ENCODE results near the gene GOLGA6L2.

The GOLGA6L2 gene

DNA sequence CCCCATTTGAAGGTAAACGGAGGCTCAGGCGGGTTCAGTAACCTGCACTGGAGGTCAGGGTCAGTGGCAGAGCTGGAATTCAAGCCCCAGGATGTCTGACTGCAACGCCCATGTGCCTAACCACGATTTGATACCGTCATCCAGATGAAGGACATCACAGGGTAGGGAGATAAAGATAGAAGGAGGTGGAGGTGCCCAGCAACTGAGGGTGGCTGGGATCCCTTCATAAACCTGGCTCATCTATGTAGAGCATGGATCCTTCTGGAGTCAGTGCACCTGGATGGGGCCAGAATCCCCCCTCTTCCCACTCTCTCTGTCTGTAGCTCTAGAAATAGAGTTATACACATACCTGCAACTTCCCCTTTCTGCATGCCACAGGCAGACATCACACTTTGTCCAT is 51.2 kb downstream of the GOLGA6L2 start:
- intact Hi-C loops (cut with DNase I; ENCODE audit: low total_unique reads): no loop called here
- DNase-seq: no peak
- H3K4me3 ChIP-seq: no peak overlapping the region
- H3K27ac ChIP-seq: no peak overlapping the region
- no peaks in the 10 kb centered on the region for H3K36me3 ChIP-seq
- H3K4me1 ChIP-seq: peaks cover 0 to 40% (median 9%) of the 10 kb centered on the region in 4 donors
- no peaks in the 10 kb centered on the region for H3K27me3 ChIP-seq
- TF ChIP-seq, protein P1, sequence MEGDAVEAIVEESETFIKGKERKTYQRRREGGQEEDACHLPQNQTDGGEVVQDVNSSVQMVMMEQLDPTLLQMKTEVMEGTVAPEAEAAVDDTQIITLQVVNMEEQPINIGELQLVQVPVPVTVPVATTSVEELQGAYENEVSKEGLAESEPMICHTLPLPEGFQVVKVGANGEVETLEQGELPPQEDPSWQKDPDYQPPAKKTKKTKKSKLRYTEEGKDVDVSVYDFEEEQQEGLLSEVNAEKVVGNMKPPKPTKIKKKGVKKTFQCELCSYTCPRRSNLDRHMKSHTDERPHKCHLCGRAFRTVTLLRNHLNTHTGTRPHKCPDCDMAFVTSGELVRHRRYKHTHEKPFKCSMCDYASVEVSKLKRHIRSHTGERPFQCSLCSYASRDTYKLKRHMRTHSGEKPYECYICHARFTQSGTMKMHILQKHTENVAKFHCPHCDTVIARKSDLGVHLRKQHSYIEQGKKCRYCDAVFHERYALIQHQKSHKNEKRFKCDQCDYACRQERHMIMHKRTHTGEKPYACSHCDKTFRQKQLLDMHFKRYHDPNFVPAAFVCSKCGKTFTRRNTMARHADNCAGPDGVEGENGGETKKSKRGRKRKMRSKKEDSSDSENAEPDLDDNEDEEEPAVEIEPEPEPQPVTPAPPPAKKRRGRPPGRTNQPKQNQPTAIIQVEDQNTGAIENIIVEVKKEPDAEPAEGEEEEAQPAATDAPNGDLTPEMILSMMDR (IDR thresholded peaks at IDR 0.05): no peak
- H3K9me3 ChIP-seq: no peaks in the 10 kb centered on the region

DNA sequence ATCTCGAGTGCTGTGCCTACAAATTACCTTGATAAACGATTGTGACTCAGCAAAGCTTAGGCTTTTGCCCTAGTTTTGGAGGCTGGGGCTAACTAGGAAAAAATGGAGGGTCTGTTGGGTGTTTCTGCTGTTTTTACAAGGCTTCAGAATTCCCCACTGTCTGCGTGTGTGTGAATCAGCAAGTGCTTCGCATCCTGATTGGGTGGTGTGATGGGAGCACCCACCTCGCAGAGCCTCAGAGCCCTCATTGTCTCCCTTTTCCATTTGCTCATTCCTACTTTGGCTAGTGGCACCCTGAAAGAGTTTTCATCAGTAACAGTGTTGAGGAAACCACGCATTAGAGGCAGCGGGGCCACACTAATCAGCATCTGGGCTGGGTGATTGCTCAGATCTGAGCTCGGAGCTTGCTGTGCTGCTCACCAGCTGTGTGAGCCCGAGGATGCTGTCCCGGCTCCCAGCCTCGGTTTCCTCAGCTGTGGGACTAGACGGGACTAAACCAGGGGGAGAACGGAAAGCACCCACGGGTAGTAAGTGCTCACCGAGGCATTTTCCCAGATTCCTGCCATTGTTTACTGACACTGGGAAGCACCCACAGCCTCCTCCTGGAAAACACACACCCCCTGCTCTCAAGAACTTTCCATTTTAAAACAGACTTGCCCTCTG is 51.9 kb downstream of the GOLGA6L2 start:
- no peaks in the 10 kb centered on the region for H3K36me3 ChIP-seq
- peaks cover 0 to 34% (median 9%) of the 10 kb centered on the region in 4 donors for H3K4me1 ChIP-seq
- TF ChIP-seq, protein P1 (IDR thresholded peaks at IDR 0.05): no peak
- no peaks in the 10 kb centered on the region for H3K27me3 ChIP-seq
- no peaks in the 10 kb centered on the region for H3K9me3 ChIP-seq
- no peak overlapping the region for H3K27ac ChIP-seq
- no peak for DNase-seq
- intact Hi-C loops (cut with DNase I; ENCODE audit: low total_unique reads): no loop called here
- H3K4me3 ChIP-seq: no peak overlapping the region
